T-helper 2 cell treated with Interferon-gamma antibody and Interleukin-4, amounts not matched to agents 5 μg/mL and 100 μg/mL, for 36 hours (primary cell): Measurements from ENCODE around the gene LRRIQ3.
"Not testable (repeated sequence)": the region's sequence is repeated elsewhere in the genome, so short reads cannot be mapped to it uniquely, and the experiment has no call there.

Experiments
- DNase-seq: peaks from one replicate; pipeline ENCODE4 v3.0.0; 2021; ENCODE audit warnings: low spot score
- H3K27ac Mint-ChIP-seq: one replicate; pipeline ENCODE4 v1.8.0; 2021; ENCODE audit warnings: mild to moderate bottlenecking, mixed read lengths
- H3K27me3 Mint-ChIP-seq: one replicate; pipeline ENCODE4 v1.8.0; 2021; ENCODE audit warnings: low read depth, mixed read lengths
- H3K36me3 Mint-ChIP-seq: one replicate; pipeline ENCODE4 v1.8.0; 2021; ENCODE audit warnings: low read depth, mixed read lengths
- H3K4me1 Mint-ChIP-seq: one replicate; pipeline ENCODE4 v1.8.0; 2021; ENCODE audit warnings: low read depth, mixed read lengths
- H3K4me3 Mint-ChIP-seq: one replicate; pipeline ENCODE4 v1.8.0; 2022; ENCODE audit warnings: mild to moderate bottlenecking, moderate library complexity, mixed read lengths
- H3K9me3 Mint-ChIP-seq: one replicate; pipeline ENCODE4 v1.8.0; 2021; ENCODE audit warnings: mixed read lengths

LRRIQ3 gene

DNA sequence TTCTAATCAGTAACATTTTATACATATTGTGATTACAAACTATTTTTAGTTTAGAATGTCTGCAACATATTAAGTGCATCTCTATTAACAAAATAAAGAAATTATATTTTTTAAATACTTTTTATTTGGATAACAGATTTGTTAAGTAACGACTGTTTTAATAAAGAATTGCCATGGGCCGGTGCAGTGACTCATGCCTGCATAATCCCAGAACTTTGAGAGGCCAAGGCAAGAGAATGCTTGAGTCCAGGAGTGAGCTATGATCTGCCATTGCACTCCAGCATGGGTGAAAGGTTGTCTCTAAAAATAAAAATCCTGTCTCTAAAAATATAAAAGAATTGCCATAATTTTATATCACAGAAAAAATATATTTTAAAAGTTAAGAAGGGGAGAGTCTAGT, 4.1 kb downstream of the LRRIQ3 start:
- H3K27ac Mint-ChIP-seq, result no peak overlapping the region
- H3K27me3 Mint-ChIP-seq, result peaks cover 8% of the 10 kb centered on the region
- no peak for DNase-seq
- no peaks in the 10 kb centered on the region for H3K36me3 Mint-ChIP-seq
- no peaks in the 10 kb centered on the region for H3K9me3 Mint-ChIP-seq
- no peak overlapping the region for H3K4me3 Mint-ChIP-seq
- peaks cover 8% of the 10 kb centered on the region for H3K4me1 Mint-ChIP-seq

DNA sequence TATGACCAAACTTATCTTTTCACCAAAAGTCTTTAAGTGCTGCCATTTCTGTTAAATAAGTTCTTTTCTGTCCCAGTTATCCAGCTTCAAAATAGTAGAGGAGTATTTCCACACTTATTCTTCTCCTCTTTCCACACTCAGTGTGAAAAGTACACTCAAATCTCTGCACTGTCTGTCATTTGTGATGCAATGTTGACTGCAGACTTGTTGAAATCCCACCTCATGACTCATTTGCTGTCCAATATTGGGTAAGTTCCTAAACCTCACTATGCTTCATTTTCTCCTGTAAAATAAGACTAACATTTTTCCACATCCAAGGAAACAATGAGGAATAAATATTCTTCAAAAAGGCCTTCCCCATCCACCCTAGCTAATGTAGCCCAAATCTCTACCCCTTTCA, 17.5 kb downstream of the LRRIQ3 start:
- DNase-seq, result no peak
- Mint-ChIP-seq H3K9me3 (peaks cover under 1% of the 10 kb centered on the region), H3K27ac (no peak overlapping the region), H3K27me3 (no peaks in the 10 kb centered on the region), H3K36me3 (no peaks in the 10 kb centered on the region), H3K4me1 (no peaks in the 10 kb centered on the region), H3K4me3 (no peak overlapping the region)

DNA sequence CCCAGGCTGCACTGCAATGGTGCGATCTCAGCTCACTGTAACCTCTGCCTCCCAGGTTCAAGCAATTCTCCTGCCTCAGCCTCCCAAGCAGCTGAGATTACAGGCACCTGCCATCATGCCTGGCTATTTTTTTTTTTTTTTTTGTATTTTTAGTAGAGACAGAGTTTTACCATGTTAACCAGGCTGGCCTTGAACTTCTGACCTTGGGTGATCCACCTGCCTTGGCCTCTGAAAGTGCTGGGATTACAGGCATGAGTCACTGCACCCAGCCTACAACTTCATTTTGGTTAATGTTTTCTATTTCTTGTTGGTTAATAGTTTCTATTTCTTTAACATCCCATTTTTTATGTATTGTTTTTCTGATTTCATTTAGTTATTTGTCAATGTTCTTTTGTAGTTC, 23.6 kb downstream of the LRRIQ3 start:
- not testable (repeated sequence) for DNase-seq, H3K36me3 Mint-ChIP-seq, H3K27me3 Mint-ChIP-seq, H3K4me3 Mint-ChIP-seq, H3K4me1 Mint-ChIP-seq, H3K27ac Mint-ChIP-seq
- H3K9me3 Mint-ChIP-seq, result peaks cover 10% of the 10 kb centered on the region

DNA sequence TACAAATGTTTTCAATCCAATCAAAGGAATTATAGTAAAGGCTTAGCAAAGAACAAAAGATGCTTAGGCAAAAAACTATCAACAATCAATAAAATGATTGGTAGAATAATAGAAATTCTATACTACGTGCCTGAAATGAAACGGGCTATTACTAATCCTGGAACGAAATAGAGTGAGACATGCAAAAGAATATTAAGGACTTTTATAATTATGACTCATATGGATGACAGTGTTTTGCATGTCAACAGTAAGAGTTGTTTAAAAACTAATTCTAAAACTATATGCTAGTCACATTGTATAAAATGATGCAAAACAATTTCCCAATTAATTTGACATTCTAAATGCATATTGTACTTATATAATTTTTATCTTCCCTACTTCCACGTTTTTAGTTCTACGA, 35.6 kb downstream of the LRRIQ3 start:
- Mint-ChIP-seq H3K4me1 (no peaks in the 10 kb centered on the region), H3K27me3 (no peaks in the 10 kb centered on the region), H3K4me3 (no peak overlapping the region), H3K9me3 (no peaks in the 10 kb centered on the region), H3K27ac (no peak overlapping the region), H3K36me3 (no peaks in the 10 kb centered on the region)
- no peak for DNase-seq

DNA sequence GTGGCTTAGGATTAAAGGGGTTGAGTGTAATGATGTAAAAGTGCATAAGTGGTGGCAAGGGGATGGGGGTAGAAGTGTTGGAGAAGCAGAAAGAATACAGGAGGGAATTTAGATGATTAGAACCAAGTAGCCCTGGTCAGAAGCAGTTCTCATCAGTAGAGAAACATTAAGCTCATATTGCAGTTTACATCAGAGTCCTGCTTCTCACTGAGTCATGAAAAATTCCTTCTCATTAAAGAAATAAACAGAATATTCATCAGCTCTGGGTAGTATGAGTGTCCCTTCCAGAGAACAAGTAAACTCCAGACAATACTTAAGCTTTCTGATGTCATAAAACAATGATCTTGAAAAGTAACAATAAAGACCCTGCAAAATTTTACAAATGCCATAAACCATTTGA, 36.5 kb downstream of the LRRIQ3 start:
- no peak for DNase-seq
- H3K27ac Mint-ChIP-seq, result no peak overlapping the region
- no peaks in the 10 kb centered on the region for H3K27me3 Mint-ChIP-seq
- no peaks in the 10 kb centered on the region for H3K9me3 Mint-ChIP-seq
- H3K4me3 Mint-ChIP-seq, result no peak overlapping the region
- H3K4me1 Mint-ChIP-seq, result no peaks in the 10 kb centered on the region
- H3K36me3 Mint-ChIP-seq, result no peaks in the 10 kb centered on the region

DNA sequence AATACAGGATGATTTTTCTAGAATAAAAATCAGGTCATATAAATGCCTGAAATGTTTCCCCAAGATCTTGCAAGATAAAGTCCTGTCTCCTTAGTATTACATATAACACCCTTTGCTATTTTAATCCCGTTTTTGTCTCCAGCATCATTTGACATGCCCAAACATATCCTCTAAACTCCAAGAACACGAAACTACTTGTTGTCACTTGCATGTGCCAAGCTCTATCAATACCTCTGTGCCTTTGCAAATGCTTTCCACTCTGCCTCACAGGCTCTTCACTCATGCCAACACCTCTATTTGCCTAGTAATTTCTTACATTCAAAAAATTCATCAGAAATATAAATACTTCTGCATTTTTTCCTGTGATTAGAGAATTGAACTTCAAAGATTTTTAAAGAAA, 37.9 kb downstream of the LRRIQ3 start:
- H3K27ac Mint-ChIP-seq, result no peak overlapping the region
- H3K36me3 Mint-ChIP-seq, result no peaks in the 10 kb centered on the region
- DNase-seq, result no peak
- no peak overlapping the region for H3K4me3 Mint-ChIP-seq
- no peaks in the 10 kb centered on the region for H3K27me3 Mint-ChIP-seq
- no peaks in the 10 kb centered on the region for H3K4me1 Mint-ChIP-seq
- H3K9me3 Mint-ChIP-seq, result no peaks in the 10 kb centered on the region

DNA sequence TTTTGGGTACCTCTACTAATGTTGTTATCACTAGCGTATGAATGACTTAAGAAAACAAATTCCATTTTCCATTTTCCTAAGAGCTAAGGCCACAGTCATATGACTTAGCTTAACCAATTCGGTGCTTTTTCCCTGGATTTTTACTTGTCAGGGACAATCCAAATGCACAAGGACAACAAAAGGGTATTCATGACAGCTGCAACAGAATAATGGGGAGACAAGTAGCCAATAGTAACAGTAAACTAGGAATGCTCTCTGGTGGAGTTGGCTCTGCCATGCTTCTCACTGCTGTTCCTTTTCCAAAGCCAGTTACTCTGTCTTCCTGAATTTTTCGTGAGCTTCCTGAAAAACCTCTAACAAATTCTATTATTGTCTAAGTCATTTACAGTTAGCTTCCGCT, 52.9 kb downstream of the LRRIQ3 start:
- Mint-ChIP-seq H3K27ac (no peak overlapping the region), H3K9me3 (no peaks in the 10 kb centered on the region), H3K4me1 (no peaks in the 10 kb centered on the region), H3K27me3 (no peaks in the 10 kb centered on the region), H3K36me3 (no peaks in the 10 kb centered on the region), H3K4me3 (no peak overlapping the region)
- no peak for DNase-seq

DNA sequence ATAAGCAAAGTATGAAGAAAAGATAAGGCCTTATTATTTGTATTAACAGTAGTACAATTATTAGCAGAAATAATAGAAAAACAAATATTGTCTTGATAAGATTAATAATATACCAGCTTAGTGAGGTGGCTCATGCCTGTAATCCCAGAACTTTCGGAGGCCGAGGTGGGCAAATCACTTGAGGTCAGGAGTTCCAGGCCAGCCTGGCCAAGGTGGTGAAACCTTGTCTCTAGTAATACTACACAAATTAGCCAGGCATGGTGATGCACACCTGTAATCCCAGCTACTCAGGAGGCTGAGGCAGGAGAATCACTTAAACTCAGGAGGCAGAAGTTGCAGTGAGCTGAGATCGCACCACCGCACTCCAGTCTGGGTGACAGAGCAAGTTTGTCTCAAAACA, 80.6 kb downstream of the LRRIQ3 start:
- not testable (repeated sequence) for H3K27ac Mint-ChIP-seq, H3K9me3 Mint-ChIP-seq, H3K36me3 Mint-ChIP-seq, H3K27me3 Mint-ChIP-seq, H3K4me3 Mint-ChIP-seq, DNase-seq, H3K4me1 Mint-ChIP-seq

DNA sequence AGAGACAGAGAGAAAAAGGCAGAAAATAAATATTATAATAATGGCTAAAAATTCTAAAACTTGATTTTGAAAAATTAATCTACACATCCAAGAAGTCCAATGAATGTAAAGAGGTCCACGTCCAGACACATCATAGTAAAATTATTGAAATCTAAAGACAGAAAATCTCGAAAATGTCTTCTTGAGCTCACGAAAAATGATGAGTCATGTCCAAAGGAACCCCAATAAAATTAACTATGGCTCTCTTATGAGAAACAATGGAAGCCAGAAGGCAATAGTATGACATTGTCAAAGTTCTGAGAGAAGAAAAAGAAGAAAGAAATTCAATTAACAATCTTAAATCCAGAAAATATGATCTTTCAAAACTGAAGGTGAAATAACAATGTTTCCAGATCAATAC, 84.6 kb downstream of the LRRIQ3 start:
- no peaks in the 10 kb centered on the region for H3K27me3 Mint-ChIP-seq
- no peaks in the 10 kb centered on the region for H3K36me3 Mint-ChIP-seq
- no peaks in the 10 kb centered on the region for H3K9me3 Mint-ChIP-seq
- DNase-seq, result no peak
- H3K4me3 Mint-ChIP-seq, result no peak overlapping the region
- H3K4me1 Mint-ChIP-seq, result no peaks in the 10 kb centered on the region
- H3K27ac Mint-ChIP-seq, result no peak overlapping the region

DNA sequence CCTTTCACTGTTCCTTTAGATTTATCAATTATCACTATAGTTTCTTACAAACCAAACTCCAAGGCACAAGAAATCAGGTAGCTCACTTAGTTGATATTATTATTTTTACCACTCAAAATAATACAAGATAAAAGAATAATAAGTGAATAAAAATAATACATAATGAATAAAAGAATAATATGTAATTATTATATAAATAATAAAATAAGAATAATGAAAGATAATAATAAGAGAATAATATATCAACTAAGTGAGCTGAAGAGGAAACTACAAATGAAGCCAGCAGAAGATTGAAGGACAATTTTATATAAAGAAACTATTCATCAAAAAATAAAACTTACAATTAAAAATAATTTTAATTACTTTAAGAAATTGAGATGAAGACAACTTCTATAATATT, 90.6 kb downstream of the LRRIQ3 start:
- DNase-seq, result no peak
- Mint-ChIP-seq H3K27ac (no peak overlapping the region), H3K27me3 (no peaks in the 10 kb centered on the region), H3K9me3 (no peaks in the 10 kb centered on the region), H3K4me1 (no peaks in the 10 kb centered on the region), H3K4me3 (no peak overlapping the region), H3K36me3 (no peaks in the 10 kb centered on the region)

DNA sequence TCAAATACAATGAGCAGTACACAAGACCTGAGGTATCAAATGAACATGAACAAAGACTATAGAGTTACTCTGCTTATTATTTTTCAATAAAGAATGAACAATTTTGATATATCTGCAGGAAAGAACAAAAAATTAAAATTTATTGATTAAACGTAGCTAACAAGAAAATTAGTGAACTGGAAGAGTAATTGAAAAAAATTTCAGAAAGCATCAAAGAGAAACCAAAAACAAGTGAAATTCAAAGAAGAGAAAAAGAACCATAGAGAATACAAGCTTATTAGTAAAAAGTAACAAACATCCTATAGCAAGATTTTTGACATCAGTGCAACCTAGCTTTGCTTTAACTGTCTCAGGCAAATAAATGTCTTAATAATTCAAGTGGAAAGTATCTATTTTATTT, 106.6 kb downstream of the LRRIQ3 start:
- H3K27ac Mint-ChIP-seq, result no peak overlapping the region
- H3K36me3 Mint-ChIP-seq, result no peaks in the 10 kb centered on the region
- DNase-seq, result no peak
- H3K4me3 Mint-ChIP-seq, result no peak overlapping the region
- no peaks in the 10 kb centered on the region for H3K27me3 Mint-ChIP-seq
- H3K4me1 Mint-ChIP-seq, result no peaks in the 10 kb centered on the region
- H3K9me3 Mint-ChIP-seq, result peaks cover 15% of the 10 kb centered on the region

DNA sequence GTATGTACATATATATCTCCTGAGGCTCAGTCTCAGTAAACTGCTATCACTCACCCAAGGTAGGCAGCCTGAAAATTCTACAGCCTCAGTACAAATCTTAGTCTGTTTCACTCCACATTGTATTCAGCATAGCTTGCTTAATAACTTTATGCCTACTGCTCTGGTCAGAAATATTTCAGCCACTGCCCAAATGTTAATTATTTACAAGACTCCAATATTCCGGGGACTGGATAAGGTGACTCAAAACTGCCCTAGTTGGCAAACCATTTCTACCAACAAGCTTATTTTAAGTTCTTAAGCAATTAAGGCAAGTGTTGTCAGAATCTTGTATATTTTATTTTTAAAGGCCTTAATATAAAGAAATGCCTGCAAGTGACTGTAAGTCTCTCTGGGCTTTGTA, 114.8 kb downstream of the LRRIQ3 start:
- Mint-ChIP-seq H3K4me3 (no peak overlapping the region), H3K4me1 (no peaks in the 10 kb centered on the region), H3K27ac (no peak overlapping the region), H3K27me3 (no peaks in the 10 kb centered on the region), H3K36me3 (no peaks in the 10 kb centered on the region), H3K9me3 (no peaks in the 10 kb centered on the region)
- DNase-seq, result no peak

DNA sequence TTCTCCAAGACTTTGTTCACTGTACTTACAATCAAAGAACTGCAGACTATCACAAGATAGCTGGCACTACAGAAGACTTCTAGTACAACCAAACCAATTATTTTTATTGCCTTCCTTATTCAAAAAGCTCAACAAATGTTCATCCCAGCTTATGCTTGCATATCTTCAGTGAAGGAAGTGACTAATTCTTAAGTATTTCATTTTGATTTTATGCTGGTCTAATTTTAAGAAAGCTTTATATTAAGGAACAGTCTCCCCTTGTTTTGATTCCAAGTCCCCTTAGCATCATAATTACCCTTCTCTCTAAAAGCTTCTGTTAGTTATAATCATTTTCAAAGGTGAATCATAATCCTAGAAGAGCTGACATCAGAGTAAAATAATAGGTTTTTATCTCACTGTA, 132.9 kb downstream of the LRRIQ3 start:
- H3K36me3 Mint-ChIP-seq, result no peaks in the 10 kb centered on the region
- H3K4me1 Mint-ChIP-seq, result no peaks in the 10 kb centered on the region
- no peak for DNase-seq
- no peak overlapping the region for H3K27ac Mint-ChIP-seq
- no peaks in the 10 kb centered on the region for H3K27me3 Mint-ChIP-seq
- H3K9me3 Mint-ChIP-seq, result peaks cover 6% of the 10 kb centered on the region
- no peak overlapping the region for H3K4me3 Mint-ChIP-seq

DNA sequence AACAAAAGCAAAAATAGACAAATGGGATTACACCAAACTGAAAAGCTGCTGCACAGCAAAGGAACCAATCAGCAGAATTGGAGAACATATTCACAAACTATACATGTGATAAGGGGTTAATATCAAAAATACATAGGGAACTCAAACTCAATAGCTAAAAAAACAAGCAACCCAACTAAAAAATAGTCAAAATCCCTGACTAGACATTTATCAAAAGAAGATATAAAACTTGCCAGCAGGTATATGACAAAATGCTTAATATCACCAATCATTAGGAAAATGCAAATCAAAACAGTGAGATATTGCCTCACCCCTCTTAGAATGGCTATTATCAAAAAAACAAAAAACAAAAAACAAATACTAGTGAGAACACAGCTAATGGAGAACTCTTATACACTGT, 140.3 kb downstream of the LRRIQ3 start:
- Mint-ChIP-seq H3K9me3 (peaks cover 6% of the 10 kb centered on the region), H3K4me3 (no peak overlapping the region), H3K4me1 (no peaks in the 10 kb centered on the region), H3K27ac (no peak overlapping the region), H3K27me3 (no peaks in the 10 kb centered on the region), H3K36me3 (no peaks in the 10 kb centered on the region)
- no peak for DNase-seq

DNA sequence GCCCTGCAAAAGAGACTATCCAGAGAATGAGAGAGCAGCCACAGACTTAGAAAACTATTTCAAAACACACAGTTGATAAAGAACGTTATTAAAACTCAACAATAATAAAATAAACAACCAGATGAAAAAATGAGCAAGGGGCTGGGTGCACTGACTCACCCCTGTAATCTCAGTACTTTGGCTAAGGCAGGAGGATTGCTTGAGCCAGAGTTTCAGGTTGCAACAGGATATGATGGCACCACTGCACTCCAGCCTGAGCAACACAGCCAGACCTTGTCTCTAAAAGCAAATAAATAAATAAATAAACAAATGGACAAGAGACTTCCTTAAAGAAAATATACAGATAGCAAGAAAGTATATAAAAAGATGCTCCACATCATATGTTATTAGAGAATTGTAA, 144.6 kb downstream of the LRRIQ3 start:
- Mint-ChIP-seq H3K4me3 (no peak overlapping the region), H3K27ac (no peak overlapping the region), H3K9me3 (no peaks in the 10 kb centered on the region), H3K4me1 (no peaks in the 10 kb centered on the region), H3K36me3 (no peaks in the 10 kb centered on the region), H3K27me3 (no peaks in the 10 kb centered on the region)
- no peak for DNase-seq

DNA sequence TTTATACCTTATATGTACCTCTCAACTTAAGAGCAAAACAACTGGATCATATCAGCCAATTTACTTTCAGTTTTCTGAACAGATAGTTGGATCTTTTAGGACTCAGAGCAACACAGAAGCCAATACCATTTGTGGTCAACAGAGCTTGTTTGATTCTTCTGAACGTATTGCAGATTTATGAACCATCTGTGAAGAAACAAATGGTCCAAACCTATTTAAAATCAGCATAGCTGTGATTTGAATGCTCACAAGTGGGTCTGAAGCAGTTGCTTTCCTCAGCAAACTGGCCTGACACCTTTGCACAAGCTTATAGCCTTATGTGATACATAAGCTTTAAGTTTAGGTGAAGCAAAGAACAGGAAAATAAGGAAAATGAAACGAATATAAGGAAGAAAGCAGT, 147.6 kb downstream of the LRRIQ3 start:
- Mint-ChIP-seq H3K9me3 (no peaks in the 10 kb centered on the region), H3K4me1 (no peaks in the 10 kb centered on the region), H3K27ac (no peak overlapping the region), H3K27me3 (no peaks in the 10 kb centered on the region), H3K36me3 (no peaks in the 10 kb centered on the region), H3K4me3 (no peak overlapping the region)
- no peak for DNase-seq
